GM12864 (cell line): ENCODE data around the gene KCNK4.

Source experiments
- DNase-seq: peaks from one replicate; pipeline ENCODE4 v3.0.0-alpha.2; 2011; ENCODE audit warnings: low read depth
- H3K4me3 ChIP-seq: 2 replicates; pipeline ENCODE4 v1.5.1; 2011; ENCODE audit warnings: mild to moderate bottlenecking, low read depth, low read length, control low read depth
- TF ChIP-seq, protein P1 (sequence below): IDR thresholded peaks from 2 replicates; pipeline ENCODE4 v1.5.1; 2011; ENCODE audit warnings: low read depth, mild to moderate bottlenecking, moderate library complexity, low read length, control low read depth, inconsistent platforms; ENCODE audit errors: missing control alignments

The KCNK4 gene

DNA sequence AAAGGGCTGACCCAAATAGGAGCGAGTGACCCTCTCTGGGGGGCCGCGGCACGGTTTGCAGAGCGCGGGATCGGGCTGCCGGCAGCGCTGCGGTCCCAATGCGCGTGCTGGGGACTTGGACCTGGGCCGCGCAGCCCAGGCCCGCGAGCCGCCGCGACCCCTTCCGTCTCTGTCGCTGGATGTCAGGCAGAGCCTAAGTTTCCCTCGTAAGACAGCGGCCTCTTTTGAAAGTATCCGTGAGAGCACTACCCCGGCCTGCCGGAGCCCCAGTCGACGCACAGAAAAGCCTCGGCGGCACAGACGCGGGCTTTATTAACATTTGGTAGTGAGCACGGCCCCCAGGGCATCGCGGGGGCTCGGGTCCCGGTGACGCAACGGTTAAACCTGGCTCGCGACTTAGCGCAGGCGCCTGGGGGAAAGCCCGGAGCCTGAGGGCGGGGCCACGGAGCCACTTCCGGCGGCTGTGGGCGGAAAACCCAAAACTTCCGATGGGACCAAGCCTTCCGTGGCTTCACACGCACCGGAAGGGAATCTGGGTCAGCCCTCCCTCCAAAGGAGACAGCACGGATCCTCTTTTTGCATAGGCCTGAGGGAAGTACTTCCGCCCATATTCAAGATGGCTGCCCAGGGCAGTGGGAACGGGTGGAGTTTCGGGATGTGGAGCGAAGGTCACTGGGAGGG is 21.4 kb upstream of the KCNK4 start:
- peak; percentile 99 for DNase-seq
- peak overlapping the region; percentile 87 for H3K4me3 ChIP-seq
- TF ChIP-seq, protein P1, sequence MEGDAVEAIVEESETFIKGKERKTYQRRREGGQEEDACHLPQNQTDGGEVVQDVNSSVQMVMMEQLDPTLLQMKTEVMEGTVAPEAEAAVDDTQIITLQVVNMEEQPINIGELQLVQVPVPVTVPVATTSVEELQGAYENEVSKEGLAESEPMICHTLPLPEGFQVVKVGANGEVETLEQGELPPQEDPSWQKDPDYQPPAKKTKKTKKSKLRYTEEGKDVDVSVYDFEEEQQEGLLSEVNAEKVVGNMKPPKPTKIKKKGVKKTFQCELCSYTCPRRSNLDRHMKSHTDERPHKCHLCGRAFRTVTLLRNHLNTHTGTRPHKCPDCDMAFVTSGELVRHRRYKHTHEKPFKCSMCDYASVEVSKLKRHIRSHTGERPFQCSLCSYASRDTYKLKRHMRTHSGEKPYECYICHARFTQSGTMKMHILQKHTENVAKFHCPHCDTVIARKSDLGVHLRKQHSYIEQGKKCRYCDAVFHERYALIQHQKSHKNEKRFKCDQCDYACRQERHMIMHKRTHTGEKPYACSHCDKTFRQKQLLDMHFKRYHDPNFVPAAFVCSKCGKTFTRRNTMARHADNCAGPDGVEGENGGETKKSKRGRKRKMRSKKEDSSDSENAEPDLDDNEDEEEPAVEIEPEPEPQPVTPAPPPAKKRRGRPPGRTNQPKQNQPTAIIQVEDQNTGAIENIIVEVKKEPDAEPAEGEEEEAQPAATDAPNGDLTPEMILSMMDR = no peak

DNA sequence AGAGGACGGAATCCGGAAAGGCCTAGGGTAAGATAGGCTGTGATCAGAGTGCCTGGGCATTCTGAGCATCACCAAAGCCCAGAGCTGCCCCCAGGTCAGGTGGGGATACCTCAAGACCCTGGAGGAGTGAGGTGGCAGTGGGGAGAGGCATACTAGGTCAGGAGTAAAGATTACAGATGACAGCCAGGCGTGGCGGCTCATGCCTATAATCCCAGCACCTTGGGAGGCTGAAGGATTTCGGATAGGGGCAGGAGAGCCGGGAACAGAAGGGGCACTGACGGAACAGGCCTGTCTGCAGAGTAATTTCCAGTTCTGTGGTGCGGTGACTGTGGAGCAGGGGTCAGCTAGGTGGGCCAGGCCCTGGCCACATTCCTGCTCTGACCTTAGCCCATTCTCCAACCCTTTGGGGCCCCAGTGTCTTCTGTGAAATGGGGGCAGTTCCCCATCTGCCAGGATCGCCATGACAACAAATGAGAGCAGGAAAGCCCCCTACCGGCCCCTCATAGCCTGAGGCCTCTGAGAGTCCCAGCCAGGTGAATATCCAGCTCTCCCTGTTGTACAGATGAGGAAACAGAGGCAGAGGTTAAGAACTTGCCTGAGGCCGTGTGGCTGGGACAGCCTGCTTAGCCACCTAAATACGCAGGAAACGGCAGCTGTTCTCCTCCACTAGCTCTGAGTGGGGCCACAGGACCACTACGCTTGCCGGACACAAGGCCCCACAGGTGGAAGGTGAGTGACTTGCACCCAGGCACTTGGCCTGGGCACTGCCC is 15.9 kb upstream of the KCNK4 start:
- DNase-seq = no peak
- H3K4me3 ChIP-seq = no peak overlapping the region
- TF ChIP-seq, protein P1 = no peak

DNA sequence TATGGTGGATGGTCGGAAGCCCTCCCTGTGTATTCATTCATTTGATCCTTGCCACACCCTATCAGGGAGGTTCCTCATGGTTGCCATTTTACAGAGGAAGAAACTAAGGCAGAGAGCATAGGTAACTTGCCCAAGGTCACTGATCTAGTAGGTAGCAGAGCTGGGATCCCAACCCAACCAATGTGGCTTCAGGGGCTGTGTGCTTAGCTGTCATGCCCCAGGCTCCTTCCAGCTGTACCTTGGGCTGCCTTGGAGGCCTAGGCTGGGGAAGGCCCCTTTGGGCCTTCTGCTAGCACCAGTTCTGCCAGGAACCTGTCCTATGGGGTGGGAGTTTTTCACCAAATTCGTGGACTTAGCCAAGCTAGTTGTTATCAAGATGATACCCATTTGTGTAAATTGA is 15.3 kb upstream of the KCNK4 start:
- H3K4me3 ChIP-seq = no peak overlapping the region
- no peak for DNase-seq
- TF ChIP-seq, protein P1 = no peak

DNA sequence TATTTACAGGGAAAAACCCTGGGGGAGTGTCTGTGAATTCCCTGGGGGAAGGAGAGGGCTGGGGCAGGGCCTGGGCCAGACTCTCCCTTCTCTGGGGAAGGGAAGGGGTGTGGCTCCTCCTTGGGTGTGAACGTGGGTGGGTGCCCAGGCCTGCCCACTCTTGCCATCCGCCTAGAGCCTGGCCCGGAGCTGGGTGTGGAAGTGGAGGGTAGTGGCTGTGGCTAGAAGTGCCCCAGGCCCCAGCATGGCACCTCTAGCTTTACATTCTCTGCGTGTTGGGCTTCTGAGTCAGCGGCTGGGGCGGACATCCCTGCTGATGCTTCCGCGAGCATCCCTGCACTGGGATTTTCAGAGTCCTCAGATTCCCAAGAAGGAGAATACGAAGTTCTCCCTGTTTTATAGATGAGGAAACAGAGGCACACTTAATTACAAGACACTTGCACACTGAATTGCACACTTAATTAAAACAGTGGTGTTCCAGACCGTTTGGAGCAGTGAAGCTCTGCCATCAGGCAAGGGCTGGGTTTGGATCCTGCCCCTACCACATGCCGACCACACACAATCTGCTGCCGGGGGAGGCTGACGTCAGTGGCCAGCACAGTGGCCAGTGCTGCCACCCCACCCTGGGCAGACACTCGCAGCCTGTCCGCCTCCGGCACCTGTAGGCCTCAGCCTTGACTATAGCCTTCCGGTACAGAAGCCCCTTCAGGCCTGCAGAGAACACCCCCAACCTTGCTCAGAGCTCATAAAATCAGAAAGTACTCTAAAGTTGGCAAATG is 14.3 kb upstream of the KCNK4 start:
- H3K4me3 ChIP-seq = no peak overlapping the region
- DNase-seq = no peak
- TF ChIP-seq, protein P1 = no peak

DNA sequence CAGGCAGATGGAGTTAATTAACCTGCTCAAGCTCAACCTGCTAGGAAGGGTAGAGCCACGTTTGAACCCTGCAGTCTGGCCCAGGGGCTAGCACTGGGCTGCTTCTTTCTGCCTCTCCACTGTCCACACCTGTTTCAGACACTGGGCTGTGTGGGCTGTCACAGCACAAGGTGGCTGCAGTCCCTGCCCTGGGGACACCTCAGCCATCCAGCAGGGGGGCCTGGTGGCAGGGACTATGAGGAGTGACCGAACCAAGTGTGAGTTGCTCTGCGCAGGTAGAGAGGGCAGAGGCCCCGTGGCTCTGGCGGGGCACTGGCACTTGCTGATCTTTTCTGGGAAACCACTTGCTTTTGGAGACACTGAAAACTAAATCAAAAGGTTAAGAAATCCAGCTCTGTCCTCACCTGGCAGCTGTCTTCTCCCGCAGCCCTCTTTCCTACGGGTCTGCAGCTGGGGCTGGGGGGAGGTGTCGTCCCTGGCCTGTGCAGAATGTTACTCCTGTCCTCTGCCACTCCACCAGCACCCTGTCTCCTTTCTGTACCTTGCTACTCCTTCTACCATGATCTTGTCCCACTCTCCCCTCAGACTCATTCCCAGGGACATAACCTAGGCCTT is 12.4 kb upstream of the KCNK4 start:
- no peak overlapping the region for H3K4me3 ChIP-seq
- TF ChIP-seq, protein P1 = no peak
- DNase-seq = no peak

DNA sequence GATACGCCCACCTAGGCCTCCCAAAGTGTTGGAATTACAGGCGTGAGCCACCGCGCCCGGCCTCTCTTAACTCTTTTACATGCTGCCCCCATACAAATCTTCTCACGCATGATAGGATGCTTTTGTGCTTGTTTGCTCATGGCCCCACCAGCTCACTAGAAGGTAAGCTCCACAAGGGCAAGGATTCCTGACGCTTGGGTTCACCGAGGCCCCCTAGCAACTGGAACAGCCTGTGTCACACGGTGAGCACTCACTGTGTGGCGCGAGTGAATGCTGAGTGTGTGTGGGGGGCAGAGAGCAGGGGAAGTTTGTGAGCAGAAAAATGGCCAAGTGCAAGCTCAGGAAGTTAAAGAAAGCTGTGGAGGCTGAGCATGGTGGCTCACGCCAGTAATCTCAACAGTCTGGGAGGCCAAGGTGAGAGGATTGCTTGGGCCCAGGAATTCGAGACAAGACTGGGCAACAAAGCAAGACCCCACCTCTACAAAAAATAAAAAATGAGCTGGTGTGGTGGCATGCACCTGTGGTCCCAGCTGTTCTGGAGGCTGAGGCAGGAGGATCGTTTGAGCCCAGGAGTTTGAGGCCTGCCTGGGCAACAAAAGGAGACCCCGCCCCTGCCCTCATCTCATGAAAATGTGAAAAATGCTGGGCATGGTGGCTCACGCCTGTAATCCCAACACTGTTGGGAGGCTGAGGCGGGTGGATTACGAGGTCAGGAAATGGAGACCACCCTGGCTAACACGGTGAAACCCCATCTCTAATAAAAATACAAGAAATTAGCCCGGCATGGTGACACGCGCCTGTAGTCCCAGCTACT is 8.9 kb upstream of the KCNK4 start:
- H3K4me3 ChIP-seq = no peak overlapping the region
- TF ChIP-seq, protein P1 = no peak
- no peak for DNase-seq
